RWPE2 (cell line): ENCODE data around the gene RNFT1.
A peak's percentile ranks its signal among the peaks of the same experiment; 100 is the strongest.
"Not testable (repeated sequence)": the region's sequence is repeated elsewhere in the genome, so short reads cannot be mapped to it uniquely, and the experiment has no call there.

Experiments
- ATAC-seq: fragments of 200-7000 bp; cut with Tn5 transposase; 3 replicates; pipeline ENCODE4 v1.9.1; 2021; ENCODE audit warnings: low read depth
- DNase-seq: peaks from one replicate; pipeline ENCODE4 v3.0.0-alpha.2; 2020; ENCODE audit warnings: low spot score
- H3K27ac ChIP-seq: fragments of 450-650 bp; 2 replicates; pipeline ENCODE4 v1.5.1; 2017; ENCODE audit warnings: mild to moderate bottlenecking; ENCODE audit not compliant: poor library complexity, severe bottlenecking
- H3K27me3 ChIP-seq: fragments of 250-450 bp; sonication (Bioruptor Pico); 2 replicates; pipeline ENCODE4 v1.5.1; 2021; ENCODE audit warnings: mild to moderate bottlenecking, moderate library complexity; ENCODE audit not compliant: insufficient read depth, poor library complexity, severe bottlenecking
- H3K36me3 ChIP-seq: fragments of 250-450 bp; sonication (Bioruptor Pico); 2 replicates; pipeline ENCODE4 v1.5.1; 2020; ENCODE audit warnings: low read depth, mild to moderate bottlenecking, moderate library complexity
- H3K4me1 ChIP-seq: fragments of 250-450 bp; sonication (Bioruptor Pico); 2 replicates; pipeline ENCODE4 v1.5.1; 2021; ENCODE audit warnings: mild to moderate bottlenecking, moderate library complexity; ENCODE audit not compliant: insufficient read depth, poor library complexity, severe bottlenecking
- H3K4me3 ChIP-seq: fragments of 250-450 bp; sonication (Bioruptor Pico); 2 replicates; pipeline ENCODE4 v1.5.1; 2021; ENCODE audit warnings: mild to moderate bottlenecking, moderate library complexity; ENCODE audit not compliant: severe bottlenecking
- H3K9me3 ChIP-seq: fragments of 250-450 bp; sonication (Bioruptor Pico); 2 replicates; pipeline ENCODE4 v1.5.1; 2021; ENCODE audit warnings: mild to moderate bottlenecking, moderate library complexity; ENCODE audit not compliant: severe bottlenecking
- CTCF ChIP-seq: fragments of 450-650 bp; IDR thresholded peaks from one replicate; pipeline ENCODE4 v1.5.1; 2017; ENCODE audit warnings: mild to moderate bottlenecking, moderate library complexity; ENCODE audit not compliant: poor library complexity, severe bottlenecking

Gene RNFT1

DNA sequence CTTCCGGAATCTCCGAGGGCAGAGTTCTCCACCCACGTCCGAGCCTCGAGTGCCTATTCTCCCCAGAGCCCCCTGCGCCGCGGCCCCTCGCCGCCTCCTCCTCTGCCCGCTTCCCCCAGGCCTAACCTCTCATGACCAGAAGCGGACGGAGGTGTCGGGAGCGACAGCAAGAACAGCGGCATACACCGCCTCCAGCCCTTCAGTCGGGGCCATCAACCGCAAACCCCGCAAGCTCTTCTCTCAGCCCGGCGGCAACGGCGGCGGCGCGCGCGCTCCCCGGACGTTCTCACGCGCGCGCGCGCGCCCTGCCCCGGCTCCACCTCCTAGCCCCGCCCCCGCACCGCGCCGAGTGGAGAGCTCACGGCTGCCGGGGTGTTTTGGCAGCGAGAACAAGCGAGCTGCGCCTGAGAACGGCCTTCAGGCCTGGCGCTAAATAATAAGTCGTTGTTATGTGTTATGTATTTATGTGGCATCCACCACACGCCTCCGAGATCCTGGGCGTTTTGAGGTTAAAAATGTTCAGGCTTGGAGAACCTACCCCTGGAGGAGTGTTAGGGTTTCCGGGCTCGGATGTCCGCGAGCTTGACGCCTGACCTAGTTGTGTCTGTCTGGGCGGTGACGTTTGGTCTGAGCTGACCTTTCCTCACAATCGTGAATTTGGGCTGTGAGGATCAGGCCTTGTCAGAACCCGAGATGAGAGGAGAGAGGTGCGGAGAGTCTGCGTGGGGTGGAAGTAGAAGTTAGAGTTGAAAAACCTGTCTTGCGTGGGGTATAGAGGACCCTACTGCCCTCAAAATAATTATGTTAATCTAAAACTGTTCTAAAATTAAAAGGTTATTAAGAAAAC is at the start of gene RNFT1:
TSS of gene RNFT1 (minus strand) at position 259 of the 847 bp plus-strand sequence. CDS start at position 182, 77 bp downstream.
- ATAC-seq = peak; percentile 80
- no peaks in the 10 kb centered on the region for H3K4me1 ChIP-seq
- H3K27ac ChIP-seq = peak within 1 kb of the TSS; percentile 27

GRCh38 chr17:60009326-60009725 is 44.8 kb upstream of the RNFT1 start:
- H3K27ac ChIP-seq, H3K36me3 ChIP-seq, DNase-seq, H3K4me3 ChIP-seq, H3K27me3 ChIP-seq, H3K4me1 ChIP-seq, ATAC-seq, H3K9me3 ChIP-seq: not testable (repeated sequence)

More for the DNA sequence above, at the start of gene RNFT1:
- Histone ChIP-seq H3K27me3 (no peaks in the 10 kb centered on the region), H3K9me3 (no peaks in the 10 kb centered on the region), H3K4me3 (peak within 1 kb of the TSS; percentile 81), H3K36me3 (peaks cover 9% of the 10 kb centered on the region)
- no peak for TF ChIP-seq CTCF
- peak; percentile 91 for DNase-seq

GRCh38 chr17:60008377-60008776 is 43.8 kb upstream of the RNFT1 start:
- not testable (repeated sequence) for H3K4me1 ChIP-seq, H3K9me3 ChIP-seq, H3K27ac ChIP-seq, H3K27me3 ChIP-seq, DNase-seq, H3K4me3 ChIP-seq, H3K36me3 ChIP-seq
- 0 out of 3 replicates have a peak, but pooled peaks have one; percentile 44 for ATAC-seq

GRCh38 chr17:60006160-60006559 is 41.6 kb upstream of the RNFT1 start:
- no peak overlapping the region for H3K27ac ChIP-seq
- H3K27me3 ChIP-seq = no peaks in the 10 kb centered on the region
- no peak for DNase-seq
- no peaks in the 10 kb centered on the region for H3K4me1 ChIP-seq
- no peak overlapping the region for H3K4me3 ChIP-seq
- no peaks in the 10 kb centered on the region for H3K9me3 ChIP-seq
- no peaks in the 10 kb centered on the region for H3K36me3 ChIP-seq
- no peak for TF ChIP-seq CTCF
- ATAC-seq = no peak

DNA sequence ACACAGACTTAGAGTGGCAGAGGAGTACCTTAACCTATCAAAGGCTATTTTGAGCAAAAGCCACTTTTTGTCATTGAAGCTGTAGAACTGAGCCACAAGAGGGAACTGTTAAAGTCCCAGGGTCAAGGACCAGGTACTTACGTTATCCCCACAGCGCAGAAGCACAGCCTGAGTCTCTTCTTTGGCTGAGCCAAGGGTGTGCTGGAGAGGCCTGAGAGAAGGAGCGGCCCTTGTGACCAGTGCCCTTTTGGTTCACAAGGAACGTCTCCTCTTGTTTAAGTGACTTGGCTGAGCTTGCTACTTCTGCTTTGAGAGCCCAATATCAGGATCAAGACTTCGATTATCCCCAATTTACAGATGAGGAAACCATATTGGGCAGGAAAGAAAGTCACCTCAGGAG is 40.0 kb upstream of the RNFT1 start:
- H3K27ac ChIP-seq, DNase-seq, H3K9me3 ChIP-seq, H3K4me1 ChIP-seq, H3K27me3 ChIP-seq, H3K36me3 ChIP-seq, H3K4me3 ChIP-seq, ATAC-seq: not testable (repeated sequence)

- not testable (repeated sequence) for H3K4me1 ChIP-seq, H3K27me3 ChIP-seq, H3K4me3 ChIP-seq, H3K36me3 ChIP-seq, H3K9me3 ChIP-seq, ATAC-seq, DNase-seq, H3K27ac ChIP-seq
These were observed 37.9 kb upstream of the RNFT1 start for GRCh38 chr17:60002405-60002804.

- ATAC-seq = not testable (repeated sequence)
These were observed 32.1 kb upstream of the RNFT1 start for GRCh38 chr17:59996608-59997007.

DNA sequence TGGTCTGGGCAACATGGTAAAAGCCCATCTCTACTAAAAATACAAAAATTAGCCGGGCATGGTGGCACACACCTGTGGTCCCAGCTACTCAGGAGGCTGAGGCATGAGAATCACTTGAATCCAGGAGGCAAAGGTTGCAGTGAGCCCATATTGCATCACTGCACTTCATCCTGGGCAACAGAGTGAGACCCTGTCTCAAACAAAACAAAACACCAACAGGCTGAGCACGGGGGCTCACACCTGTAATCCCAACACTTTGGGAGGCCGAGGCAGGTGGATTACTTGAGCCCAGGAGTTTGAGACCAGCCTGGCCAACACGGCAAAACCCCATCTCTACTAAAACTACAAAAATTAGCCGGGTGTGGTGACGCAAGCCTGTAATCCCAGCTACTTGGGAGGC is 10.6 kb upstream of the RNFT1 start:
- H3K36me3 ChIP-seq, H3K4me1 ChIP-seq, H3K9me3 ChIP-seq, H3K27me3 ChIP-seq, ATAC-seq, H3K27ac ChIP-seq, H3K4me3 ChIP-seq, DNase-seq: not testable (repeated sequence)

More at GRCh38 chr17:59996608-59997007, 32.1 kb upstream of the RNFT1 start:
- H3K27me3 ChIP-seq, H3K9me3 ChIP-seq, DNase-seq, H3K27ac ChIP-seq, H3K4me3 ChIP-seq, H3K36me3 ChIP-seq, H3K4me1 ChIP-seq: not testable (repeated sequence)

GRCh38 chr17:59973483-59973882 is 8.9 kb upstream of the RNFT1 start:
- not testable (repeated sequence) for H3K27ac ChIP-seq, ATAC-seq, H3K4me3 ChIP-seq, H3K9me3 ChIP-seq, H3K27me3 ChIP-seq, H3K4me1 ChIP-seq, DNase-seq, H3K36me3 ChIP-seq
